GM21390 (cell line): ENCODE measurements around the gene AUP1.
A peak's percentile ranks its signal among the peaks of the same experiment; 100 is the strongest.

ENCODE experiments used
- ATAC-seq: cut with Tn5 transposase; IDR thresholded peaks from one replicate; pipeline ENCODE4 v1.9.1; 2021; ENCODE audit not compliant: unreplicated experiment

Gene AUP1

DNA sequence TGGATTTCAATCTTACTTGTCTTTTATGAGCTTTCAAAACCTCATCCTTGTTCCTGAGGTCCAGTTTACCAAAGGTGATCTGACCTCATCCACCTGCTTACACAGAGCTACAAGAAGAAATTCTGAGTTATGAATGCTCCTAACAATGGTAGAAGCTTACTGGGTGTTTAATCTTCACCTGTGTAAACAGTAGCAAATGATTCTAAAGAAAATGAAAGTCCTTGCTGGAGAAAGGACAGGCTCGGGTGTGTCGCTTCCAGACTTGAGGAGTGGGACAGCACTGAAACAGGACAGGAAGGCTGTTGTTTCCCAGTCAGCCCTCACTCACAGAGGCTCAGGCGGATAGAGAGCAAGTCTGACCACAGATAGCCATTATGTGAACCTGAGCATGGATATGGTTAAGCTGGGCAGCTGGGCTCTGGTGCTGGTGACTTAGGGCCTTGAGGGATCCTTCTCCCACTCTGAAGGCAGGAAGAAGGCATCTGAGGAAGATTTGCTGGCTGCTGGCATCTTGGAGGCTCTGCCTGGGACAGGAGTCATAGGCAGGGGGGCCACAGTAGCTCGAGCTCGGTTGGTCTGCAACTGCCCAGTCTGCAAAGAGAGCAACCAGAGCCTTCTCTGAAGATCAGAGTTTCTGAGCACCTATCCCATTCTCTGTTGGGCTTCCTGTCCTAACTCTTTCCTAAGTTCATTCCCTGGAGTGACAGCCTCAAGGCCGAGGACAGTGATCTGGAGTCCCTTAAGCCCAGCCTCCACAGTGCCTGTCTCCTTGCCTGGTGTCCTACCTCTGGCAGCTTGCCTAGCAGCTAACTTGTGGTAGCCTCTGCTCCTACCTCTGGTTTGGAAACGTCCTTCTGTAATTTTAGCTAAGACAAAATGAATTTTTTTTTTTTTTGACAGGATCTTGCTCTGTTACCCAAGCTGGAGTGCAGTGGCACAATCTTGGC lies 29.1 kb upstream of the AUP1 start:
- ATAC-seq: no peak

DNA sequence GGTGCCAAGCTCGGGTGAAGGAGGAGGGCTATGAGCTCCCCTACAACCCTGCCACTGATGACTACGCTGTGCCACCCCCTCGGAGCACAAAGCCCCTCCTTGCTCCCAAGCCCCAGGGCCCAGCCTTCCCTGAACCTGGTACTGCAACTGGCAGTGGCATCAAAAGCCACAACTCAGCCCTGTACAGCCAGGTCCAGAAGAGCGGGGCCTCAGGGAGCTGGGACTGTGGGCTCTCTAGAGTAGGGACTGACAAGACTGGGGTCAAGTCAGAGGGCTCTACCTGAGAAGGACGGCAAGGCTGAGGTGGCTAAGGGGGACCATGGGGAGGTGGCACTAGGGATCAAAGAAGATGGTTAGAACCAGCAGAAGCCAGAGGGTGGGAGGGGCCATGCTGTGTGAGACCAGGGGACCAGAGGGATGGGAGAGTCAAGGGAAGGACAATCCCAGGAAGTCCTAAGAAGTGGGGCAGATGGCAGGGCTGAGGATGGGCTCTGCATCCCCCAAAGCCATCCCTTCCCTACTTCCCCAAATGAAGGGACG lies 27.4 kb upstream of the AUP1 start:
- no peak for ATAC-seq

DNA sequence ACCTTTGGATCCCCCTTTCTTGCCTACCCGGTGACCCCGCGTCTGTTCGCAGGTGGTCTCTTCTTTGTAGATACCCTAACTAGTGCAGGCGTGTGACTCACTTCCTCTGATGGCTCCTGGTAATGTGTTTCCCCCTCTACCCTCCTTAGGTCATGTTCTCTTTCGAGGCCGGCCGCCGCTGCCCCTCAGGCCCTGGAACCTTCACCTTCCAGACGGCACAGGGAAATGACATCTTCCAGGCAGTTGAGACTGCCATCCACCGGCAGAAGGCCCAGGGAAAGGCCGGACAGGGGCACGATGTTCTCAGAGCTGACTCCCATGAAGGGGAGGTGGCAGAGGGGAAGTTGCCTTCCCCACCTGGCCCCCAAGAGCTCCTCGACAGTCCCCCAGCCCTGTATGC lies 26.7 kb upstream of the AUP1 start:
- ATAC-seq: no peak

DNA sequence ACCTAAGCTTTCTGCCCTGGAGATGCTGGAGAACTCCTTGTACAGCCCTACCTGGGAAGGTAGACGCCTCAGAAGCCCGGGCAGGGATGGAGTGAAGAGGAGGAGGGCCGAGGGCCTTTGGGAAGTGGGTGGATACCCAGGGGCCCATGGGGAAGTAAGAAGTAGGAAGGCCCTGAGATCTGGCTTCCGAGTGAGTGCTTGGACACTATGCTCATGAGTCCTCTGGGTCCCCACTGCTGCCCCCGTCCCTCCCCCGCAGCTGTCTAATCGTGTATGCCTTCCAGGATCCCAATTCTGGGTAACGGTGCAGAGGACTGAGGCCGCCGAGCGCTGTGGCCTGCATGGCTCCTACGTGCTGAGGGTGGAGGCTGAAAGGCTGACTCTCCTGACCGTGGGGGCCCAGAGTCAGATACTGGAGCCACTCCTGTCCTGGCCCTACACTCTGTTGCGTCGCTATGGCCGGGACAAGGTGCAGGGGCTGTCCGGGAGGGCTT lies 26.2 kb upstream of the AUP1 start:
- no peak for ATAC-seq

DNA sequence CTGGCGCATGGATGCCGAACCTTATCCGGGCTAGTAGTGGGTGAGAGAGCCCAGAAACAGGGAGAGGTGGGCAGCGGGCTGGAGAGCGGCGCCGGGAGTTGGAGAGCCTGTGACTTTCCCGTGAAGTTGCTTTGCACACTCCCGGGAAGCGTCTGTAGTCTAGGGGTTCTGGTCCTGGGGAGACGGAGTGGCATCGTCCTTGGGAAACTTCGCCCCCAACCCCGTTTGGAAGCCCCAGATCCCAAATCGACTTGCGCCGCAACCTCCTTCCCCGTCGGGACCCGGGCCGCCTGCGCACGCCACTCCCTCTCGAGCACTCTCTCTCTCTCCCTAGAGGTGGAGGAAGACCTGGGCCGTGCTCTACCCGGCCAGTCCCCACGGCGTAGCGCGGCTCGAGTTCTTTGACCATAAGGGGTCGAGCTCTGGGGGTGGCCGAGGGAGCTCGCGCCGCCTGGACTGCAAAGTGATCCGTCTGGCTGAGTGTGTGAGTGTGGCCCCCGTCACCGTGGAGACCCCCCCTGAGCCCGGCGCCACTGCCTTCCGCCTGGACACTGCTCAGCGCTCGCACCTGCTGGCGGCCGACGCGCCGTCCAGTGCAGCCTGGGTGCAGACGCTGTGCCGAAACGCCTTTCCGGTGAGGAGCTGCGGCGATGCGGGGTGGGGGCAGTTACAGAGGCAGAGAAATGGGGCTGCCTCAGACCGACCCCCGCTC lies 25.5 kb upstream of the AUP1 start:
- ATAC-seq: peak; percentile 35

DNA sequence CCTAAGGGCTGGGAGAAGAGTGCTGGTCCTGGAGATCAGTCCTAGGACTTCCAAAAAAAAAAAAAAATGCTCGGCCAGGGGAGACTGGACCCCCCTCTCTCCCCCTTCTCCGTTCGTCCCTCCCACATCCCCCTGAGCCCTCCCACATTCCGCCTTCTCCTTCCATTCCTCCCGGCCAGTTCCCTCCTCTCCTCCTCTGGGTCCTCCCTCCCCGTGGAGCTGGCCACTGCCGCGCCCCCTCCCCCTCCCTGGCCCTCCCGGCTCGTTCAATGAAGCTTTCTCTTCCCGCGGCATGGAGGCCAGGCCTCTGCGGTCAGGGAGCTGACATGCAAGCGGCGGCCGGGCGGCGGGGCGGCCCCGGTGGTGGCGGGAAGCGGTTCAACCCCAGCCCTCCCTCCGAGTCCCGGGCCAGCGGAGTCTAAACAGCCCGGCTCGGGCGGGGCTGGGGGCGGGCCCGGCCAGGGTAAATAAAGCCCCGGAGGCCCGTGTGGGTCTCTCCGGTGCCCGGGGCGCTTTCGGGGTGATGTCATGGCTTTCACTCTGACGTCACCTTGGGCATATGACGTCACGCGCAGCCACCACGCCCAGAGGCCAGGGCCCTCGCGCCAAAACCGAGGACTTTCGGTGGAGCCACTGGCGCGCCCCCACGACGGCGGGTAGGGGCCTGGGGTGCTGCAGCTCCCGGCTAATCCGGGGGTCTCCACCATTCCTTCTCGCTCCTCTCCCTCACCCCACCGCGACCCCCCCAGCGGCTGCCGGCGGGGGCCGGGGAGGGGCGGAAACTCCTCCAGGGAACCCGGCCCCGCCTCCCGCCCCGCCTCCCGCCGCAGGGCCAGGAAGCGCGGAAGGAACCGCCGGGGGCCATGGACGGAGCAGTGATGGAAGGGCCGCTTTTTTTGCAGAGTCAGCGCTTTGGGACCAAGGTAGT lies 24.6 kb upstream of the AUP1 start, which contains the start of the genes DOK1 and LOXL3:
Gene DOK1, plus strand, starts transcription at position 829 of the 928 bp plus-strand sequence. Its CDS starts 35 bp downstream, at position 864.
Gene LOXL3, minus strand, starts transcription at position 51 of the 928 bp plus-strand sequence. CDS start 1,308 bp downstream, outside the sequence.
- peak; percentile 52 for ATAC-seq

DNA sequence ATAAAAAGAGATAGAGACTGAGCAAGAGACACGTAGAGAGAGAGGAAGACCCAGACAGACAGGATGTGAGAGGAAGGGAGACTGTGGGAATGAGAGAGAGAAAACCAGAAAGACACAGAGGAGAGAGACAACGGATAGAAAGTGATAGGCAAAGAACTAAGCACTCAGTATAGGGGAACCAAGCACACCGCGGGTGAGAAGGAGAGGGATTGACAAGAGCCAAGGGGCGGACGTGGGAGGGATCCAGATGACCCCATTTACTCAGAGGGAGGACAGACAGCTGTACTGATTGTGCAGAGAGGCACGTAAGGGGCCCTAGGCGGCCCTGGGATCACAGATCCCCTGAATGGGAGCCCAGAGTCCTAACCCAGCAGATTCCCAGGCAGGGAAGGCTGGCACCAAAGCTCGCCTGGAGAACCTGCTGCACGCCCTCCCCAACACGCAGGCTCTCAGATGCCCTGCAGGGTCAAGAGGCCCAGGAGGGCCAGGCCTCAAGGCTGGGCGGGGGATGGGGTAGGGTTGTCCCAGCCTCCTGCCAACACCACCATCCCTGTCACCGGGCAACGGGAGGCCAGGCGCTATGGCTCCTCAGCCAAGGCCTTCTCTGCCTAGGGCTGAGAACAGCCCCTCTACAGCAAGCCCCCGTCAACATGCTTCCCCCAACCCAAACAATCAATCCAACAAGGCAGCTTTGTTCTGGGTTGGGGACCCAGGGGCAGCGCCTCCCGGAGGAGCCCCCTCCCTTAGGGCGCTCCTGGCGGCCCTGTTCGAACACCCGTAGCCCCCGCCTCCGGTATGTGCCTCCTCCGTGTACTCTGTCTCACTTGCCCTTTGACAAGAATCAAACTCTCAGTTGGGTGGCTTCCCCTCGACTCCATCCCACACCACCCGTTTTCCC lies 23.7 kb upstream of the AUP1 start:
- no peak for ATAC-seq

DNA sequence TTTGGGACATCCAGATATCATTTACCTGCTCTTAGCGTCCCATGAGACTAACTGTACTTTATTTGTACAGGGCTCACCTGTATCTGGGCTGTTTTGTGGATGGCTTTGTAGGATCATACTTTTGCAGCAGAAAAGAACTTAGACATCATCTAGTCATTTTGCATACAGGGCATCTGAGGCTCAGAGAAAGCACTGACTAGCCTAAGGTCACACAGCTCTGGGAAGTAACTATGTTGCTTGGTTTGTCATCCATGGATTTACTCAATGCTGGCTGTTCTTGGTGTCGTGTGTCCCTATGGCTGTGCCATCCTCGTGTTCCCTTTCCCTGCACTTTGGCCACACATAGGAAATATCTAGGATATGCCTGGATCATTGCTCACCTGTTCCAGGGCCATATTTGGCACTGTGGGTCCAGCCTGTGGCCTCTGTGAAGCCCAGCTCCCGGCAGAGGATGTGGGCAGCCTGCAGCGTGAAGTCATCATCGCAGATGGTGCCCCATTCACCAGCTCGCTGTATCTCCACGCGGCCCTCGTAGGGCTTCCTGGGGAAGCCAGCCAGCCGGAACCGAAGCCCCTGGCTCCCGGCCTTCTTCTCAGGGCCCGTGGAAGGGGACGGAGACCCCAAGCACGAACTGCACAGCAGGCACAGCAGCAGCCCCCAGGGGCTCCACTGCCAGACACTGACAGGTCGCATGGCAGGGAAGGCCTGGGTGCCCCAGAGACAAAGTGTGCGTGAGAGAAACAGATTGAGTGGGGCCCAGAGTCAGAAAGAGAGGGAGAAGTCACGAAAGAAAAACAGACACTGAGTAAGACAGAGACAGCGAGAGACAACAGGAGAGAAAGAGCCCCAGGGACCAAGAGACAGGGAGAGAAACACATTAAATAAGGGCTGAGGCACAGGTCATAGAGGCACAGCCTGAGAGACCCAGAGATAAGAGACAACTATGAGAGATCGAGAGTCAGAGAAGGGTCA lies 22.7 kb upstream of the AUP1 start:
- ATAC-seq: no peak

DNA sequence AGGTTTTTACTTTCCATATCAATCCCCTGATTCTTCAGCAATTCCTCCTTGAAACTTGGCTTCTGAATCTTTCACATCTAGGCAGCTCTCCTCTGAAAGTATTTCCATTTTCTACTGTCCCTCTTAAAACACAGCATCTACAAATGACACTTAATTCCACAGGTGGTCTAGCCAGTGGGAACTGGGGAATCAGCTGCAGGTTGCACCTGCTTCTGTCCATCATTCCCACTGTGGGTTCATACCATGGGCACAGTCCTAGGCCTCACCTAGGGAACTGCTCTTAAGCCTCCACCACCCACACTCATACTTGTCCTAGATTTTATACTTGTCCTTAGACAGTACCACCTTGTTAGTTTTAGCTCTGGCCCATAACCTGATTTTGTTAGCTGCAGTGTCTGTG lies 22.0 kb upstream of the AUP1 start:
- ATAC-seq: no peak

DNA sequence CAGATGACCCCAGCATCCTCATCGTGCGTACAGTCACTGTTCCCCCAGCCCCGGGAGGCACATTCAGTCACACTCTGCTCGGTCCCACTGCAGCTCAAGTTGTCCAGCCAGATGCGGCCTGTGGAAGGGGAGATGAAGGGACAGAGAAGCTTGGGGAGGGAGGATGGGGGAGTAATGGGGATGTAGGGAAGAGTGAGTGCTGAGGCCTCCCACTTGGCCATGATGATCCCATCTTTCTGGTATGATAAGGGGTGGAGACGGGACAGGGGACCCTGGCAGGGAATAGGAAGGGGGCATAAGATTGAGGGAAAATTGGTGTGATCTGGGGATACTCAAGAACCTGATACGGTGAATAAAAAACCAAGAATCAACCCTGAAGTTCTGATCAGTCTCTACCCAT lies 20.7 kb upstream of the AUP1 start:
- no peak for ATAC-seq

DNA sequence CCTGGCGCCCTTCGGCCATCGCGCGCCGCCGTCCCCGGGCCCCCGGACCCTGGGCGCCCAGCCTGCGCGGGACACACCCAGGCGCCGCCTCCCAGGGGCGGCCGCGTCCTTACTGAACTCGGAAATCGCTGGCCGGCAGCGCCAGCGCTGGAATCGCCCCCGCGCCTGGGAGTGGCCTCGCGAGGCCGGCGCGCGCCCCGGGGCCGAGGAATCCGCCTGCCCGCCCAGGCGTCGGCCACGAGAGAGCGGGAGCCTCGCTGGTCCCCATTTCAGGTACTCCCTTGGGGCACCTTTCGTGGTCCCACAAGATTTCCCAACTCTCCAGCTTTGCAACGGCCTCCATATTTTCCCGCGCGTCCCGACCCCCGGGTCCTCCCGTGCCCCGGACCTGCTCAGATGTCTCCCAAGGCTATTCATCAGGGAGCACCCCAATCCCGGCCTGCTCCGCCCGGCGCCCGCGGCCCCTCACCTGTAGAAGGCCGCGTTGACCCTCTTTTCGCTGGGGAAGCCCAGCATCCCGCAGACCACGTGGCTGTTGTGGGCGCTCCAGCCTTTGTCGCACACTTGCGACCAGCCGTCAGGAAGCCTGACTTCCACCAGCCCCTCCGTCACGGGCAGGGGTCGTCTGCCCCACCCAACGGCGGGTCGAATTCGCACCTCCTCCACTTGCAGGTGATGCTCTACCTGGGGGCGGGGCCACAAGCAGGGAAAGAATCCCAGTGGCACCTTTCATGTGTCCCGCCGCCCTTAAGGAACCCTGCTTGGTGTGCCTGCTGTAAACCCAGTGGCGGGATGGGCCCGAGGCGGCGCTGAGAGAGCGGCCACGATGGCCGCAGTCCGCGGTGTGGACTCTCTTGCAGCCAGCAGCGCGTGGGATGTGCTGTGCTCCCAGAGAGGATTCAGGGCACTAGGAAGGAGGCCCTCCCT lies 19.7 kb upstream of the AUP1 start:
- ATAC-seq: no peak

DNA sequence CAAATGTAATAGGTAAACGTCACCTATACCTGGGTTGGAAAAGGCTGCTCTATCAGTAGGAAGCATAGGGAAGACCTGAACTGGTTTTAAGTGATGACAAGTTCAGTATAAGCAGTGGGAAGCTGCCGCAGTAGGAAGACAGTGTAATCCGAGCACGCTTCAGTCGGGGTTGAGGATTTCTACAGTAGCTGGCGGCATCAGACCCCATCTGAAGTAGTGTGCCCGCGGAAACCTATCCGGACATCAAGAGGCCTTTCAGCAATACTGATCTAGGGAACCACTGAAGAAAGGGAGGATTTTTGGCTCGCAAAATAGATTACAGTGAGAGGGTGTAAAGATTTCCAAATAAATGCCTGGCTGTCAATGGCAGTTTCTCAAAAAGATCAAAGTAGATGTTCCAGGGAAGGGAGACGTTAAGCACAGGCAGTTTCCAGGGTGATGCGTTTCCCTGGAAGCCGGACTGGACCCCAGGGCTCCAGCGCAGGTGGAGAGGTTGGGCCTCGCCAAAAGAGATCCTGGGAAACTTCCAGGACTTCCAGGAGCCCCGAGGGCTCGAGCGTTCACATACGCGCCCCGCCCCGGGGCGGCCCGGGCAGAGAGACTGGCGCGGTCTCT lies 18.9 kb upstream of the AUP1 start:
- ATAC-seq: no peak

DNA sequence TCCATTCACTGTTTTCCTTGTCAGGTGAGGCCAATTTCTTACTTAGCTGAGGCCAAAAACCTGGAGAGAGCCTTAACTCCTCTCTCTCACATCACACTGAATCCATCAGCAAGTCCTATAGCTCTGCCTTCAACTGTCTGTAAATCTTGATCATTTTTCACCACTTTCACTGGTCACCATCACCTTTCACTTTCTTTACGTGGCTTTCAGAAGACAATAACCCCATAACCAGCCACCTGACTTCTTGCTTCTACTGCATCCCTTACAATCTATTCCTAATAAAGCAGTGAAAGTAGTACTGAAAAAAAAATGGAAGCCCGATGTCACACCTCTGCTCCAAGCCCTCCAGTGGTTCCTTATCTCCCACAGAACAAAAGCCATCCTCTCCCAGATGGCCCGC lies 16.5 kb upstream of the AUP1 start:
- no peak for ATAC-seq

DNA sequence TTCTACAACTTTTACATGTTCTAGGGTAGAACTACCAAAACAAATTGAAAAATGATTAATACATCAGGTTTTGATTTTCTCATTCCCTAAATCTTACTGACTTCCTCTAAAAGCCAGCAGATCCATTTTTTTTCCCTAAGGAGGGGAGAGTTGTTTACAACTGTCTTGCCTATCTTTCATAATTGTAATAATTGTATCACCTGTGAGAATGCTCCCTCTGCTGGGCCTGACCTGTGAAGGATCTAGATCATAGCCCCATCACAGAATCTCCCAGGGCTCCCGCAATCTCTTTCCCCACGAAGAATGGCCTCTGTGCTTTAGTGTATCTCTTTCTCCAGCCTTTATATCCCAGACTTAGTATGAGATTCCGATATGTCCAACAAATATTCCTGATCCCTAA lies 15.1 kb upstream of the AUP1 start:
- ATAC-seq: no peak

DNA sequence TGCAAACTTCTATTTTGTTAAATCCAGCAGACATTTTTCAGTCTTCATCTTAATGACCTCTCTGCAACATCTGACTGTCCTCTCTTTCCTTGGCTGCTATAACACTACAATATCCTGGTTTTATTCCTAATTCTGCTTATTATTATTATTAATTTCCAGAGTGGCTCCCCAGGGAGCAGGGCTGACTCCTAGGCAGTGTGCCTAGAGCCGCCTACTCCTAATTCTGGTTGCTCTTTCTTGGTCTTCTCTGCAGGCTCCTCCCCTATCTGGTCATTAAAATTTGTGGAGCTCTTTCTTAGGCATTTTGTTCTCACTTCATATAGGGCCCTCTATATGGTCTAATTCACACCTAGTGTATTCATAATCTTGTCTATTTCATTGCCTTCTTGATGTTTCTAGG lies 13.5 kb upstream of the AUP1 start:
- no peak for ATAC-seq

DNA sequence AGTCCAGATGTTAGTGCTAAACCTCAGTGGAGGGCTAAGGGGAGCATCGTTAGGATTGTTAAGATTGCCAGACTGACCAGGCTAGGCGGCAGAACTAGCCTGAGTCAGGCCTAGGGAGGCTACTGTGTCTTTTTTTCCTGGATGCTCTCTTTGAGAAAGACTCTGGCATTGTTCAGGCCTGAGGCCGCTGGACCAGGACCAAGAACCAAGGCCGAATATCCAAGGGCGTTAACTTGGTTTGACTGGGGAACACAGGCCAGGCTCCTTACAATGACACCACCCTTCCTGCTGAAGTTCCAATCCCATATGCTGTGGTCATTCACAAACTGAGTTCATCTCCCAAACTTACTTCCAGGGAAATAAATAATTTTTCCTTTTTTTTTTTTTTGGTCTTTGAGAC lies 10.8 kb upstream of the AUP1 start:
- ATAC-seq: no peak

DNA sequence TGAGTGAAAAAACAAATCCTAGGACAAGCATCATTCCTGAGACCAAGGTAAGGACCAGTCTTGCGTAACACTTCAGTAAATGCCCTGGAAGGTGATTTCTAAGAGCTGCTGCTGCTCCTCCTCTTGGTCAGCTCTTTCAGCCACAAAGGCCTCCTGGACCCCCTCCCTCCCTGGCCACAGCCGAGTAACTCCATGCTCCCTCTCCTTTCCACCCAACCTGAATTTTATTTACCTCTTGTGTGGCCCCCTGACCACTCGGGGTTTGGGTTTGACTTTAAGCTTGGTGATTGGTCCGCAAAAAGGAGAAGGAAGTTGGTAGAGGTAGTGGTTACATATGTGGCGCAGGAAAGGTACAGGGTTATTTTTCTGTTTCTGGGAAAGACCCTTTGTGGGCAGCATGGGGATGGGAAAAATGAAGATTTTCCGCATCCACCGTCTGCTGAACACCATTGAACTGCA lies 9.4 kb upstream of the AUP1 start:
- no peak for ATAC-seq
